Upper lobe of left lung (tissue), 6 donors: ENCODE data around the gene FOXP1. TPM values are rescaled to one million over a fixed set of nuclear protein-coding genes. Genes with fewer than 3 reads are reported as not detected.
A peak's percentile ranks its signal among the peaks of the same experiment; 100 is the strongest.
"Not testable (repeated sequence)": the region's sequence is repeated elsewhere in the genome, so short reads cannot be mapped to it uniquely, and the experiment has no call there.

Experiments used
- ATAC-seq, 2 donors: fragments of 200-7000 bp; cut with Tn5 transposase; one replicate each; pipeline ENCODE4 v1.9.1; 2022; ENCODE audit warnings: mild to moderate bottlenecking in 2 of 2, moderate library complexity in 2 of 2; ENCODE audit not compliant: low FRiP score in 2 of 2
- DNase-seq, 2 donors: peaks; one replicate each; pipeline ENCODE4 v3.0.0-alpha.2; 2019 to 2020
- H3K27ac ChIP-seq, 4 donors: fragments of 200-600 bp; sonication (generic); one replicate each; pipeline ENCODE4 v1.5.1; 2016 to 2019
- H3K27me3 ChIP-seq, 4 donors: fragments of 200-600 bp; sonication (generic); one replicate each; pipeline ENCODE4 v1.5.1; 2017 to 2019
- H3K36me3 ChIP-seq, 4 donors: fragments of 200-600 bp; sonication (generic); one replicate each; pipeline ENCODE4 v1.5.1; 2016 to 2019
- H3K4me1 ChIP-seq, 4 donors: fragments of 200-600 bp; sonication (generic); one replicate each; pipeline ENCODE4 v1.5.1; 2018 to 2019
- H3K4me3 ChIP-seq, 4 donors: fragments of 200-600 bp; sonication (generic); one replicate each; pipeline ENCODE4 v1.5.1; 2017 to 2019; ENCODE audit warnings: mild to moderate bottlenecking in 2 of 4, moderate library complexity in 1 of 4
- H3K9me3 ChIP-seq, 4 donors: fragments of 200-600 bp; sonication (generic); one replicate each; pipeline ENCODE4 v1.5.1; 2018 to 2019
- CTCF ChIP-seq, 6 experiments: fragments of 450-650 bp in 4 of 6; fragments of 200-600 bp in 2 of 6; sonication (generic) in 2 of 6; IDR thresholded peaks; one replicate each; pipeline ENCODE4 v1.5.1; 2016 to 2019; ENCODE audit warnings: antibody characterized with exemption in 6 of 6
- EP300 ChIP-seq, 4 donors: sonication (generic); formaldehyde crosslinking; IDR thresholded peaks; one replicate each; pipeline ENCODE4 v1.5.1; 2017; ENCODE audit warnings: antibody characterized with exemption in 4 of 4, control low read depth in 2 of 4
- POLR2A ChIP-seq, 4 donors: fragments of 450-650 bp; IDR thresholded peaks; one replicate each; pipeline ENCODE4 v1.5.1; 2016 to 2017; ENCODE audit warnings: antibody characterized with exemption in 4 of 4, mild to moderate bottlenecking in 2 of 4
- POLR2AphosphoS5 ChIP-seq, 2 donors: sonication (generic); formaldehyde crosslinking; IDR thresholded peaks; one replicate each; pipeline ENCODE4 v1.5.1; 2017; ENCODE audit warnings: antibody characterized with exemption in 2 of 2
- WGBS, 2 donors: methylation state at CpG; one replicate each; pipeline ENCODE4 v1.1.5; 2017 to 2018; 5-methylcytosine and 5-hydroxymethylcytosine counted together
- total RNA-seq, 6 donors: library from RNA; depleted of rRNA in 4 of 6; stranded (reverse); fragments of >200 nt in 4 of 6; gene quantifications; one replicate each; pipeline versions ENCODE4 v1.1.0 to v1.2.1, GENCODE V29; 2016 to 2021
- donor health status: DM: no; HTN: no; CAD: no; lungs with moderate emphysema.
- donor health status: DM: no; HTN: yes; CAD: no; lungs with severe emphysema.

The FOXP1 gene
- total RNA-seq, 6 donors from 2014 or later = 103 to 248 (median 134) TPM

- 83% methylated on average over 11 of the region's 11 CpGs for WGBS, 2 donors
- ATAC-seq = no peak
- no peak overlapping the region for H3K4me3 ChIP-seq
- H3K36me3 ChIP-seq = no peaks in the 10 kb centered on the region
- H3K27ac ChIP-seq = peak overlapping the region in 3 of 4 donors; percentile 9 to 83 (median 50)
- H3K9me3 ChIP-seq = no peaks in the 10 kb centered on the region
- peaks cover 44 to 71% (median 56%) of the 10 kb centered on the region in 4 donors for H3K4me1 ChIP-seq
- TF ChIP-seq POLR2AphosphoS5 (IDR thresholded peaks at IDR 0.05) (no peak), CTCF (IDR thresholded peaks at IDR 0.05) (no peak), POLR2A (IDR thresholded peaks at IDR 0.05) (no peak), EP300 (IDR thresholded peaks at IDR 0.05) (no peak)
- no peaks in the 10 kb centered on the region for H3K27me3 ChIP-seq
- DNase-seq = no peak
Observed at GRCh38 chr3:71441925-71442651, 141.4 kb downstream of the FOXP1 start.

GRCh38 chr3:71441217-71441924 is 142.2 kb downstream of the FOXP1 start:
- peaks cover 44 to 63% (median 53%) of the 10 kb centered on the region in 4 donors for H3K4me1 ChIP-seq
- TF ChIP-seq EP300 (IDR thresholded peaks at IDR 0.05) = no peak
- no peak for TF ChIP-seq CTCF (IDR thresholded peaks at IDR 0.05)
- no peak for TF ChIP-seq POLR2AphosphoS5 (IDR thresholded peaks at IDR 0.05)
- no peak for TF ChIP-seq POLR2A (IDR thresholded peaks at IDR 0.05)
- peak in 1 of 2 donors; percentile 67 for DNase-seq
- H3K4me3 ChIP-seq = no peak overlapping the region
- H3K36me3 ChIP-seq = no peaks in the 10 kb centered on the region
- no peaks in the 10 kb centered on the region for H3K27me3 ChIP-seq
- H3K9me3 ChIP-seq = no peaks in the 10 kb centered on the region
- peak overlapping the region in 2 of 4 donors; percentile 50 to 83 for H3K27ac ChIP-seq
- no peak for ATAC-seq
- WGBS, 2 donors = 52 to 61% methylated on average over 9 of the region's 9 CpGs

- no peak for DNase-seq
- H3K4me3 ChIP-seq = no peak overlapping the region
- H3K36me3 ChIP-seq = no peaks in the 10 kb centered on the region
- no peak overlapping the region for H3K27ac ChIP-seq
- no peak for TF ChIP-seq EP300 (IDR thresholded peaks at IDR 0.05)
- TF ChIP-seq POLR2A (IDR thresholded peaks at IDR 0.05) = no peak
- no peak for ATAC-seq
- 81 to 84% methylated on average over 6 of the region's 6 CpGs for WGBS, 2 donors
- peaks cover 28 to 44% (median 33%) of the 10 kb centered on the region in 4 donors for H3K4me1 ChIP-seq
- no peaks in the 10 kb centered on the region for H3K9me3 ChIP-seq
- H3K27me3 ChIP-seq = no peaks in the 10 kb centered on the region
Observed at GRCh38 chr3:71438904-71439303, 144.6 kb downstream of the FOXP1 start.

- no peaks in the 10 kb centered on the region for H3K9me3 ChIP-seq
- no peak overlapping the region for H3K4me3 ChIP-seq
- WGBS, 2 donors = 79 to 83% methylated on average over 7 of the region's 7 CpGs
- peaks cover 22 to 44% (median 28%) of the 10 kb centered on the region in 4 donors for H3K4me1 ChIP-seq
- DNase-seq (no peak), ATAC-seq (no peak)
- TF ChIP-seq POLR2A (IDR thresholded peaks at IDR 0.05) (no peak), POLR2AphosphoS5 (IDR thresholded peaks at IDR 0.05) (no peak), CTCF (IDR thresholded peaks at IDR 0.05) (no peak), EP300 (IDR thresholded peaks at IDR 0.05) (no peak)
- H3K36me3 ChIP-seq = no peaks in the 10 kb centered on the region
- H3K27me3 ChIP-seq = no peaks in the 10 kb centered on the region
- no peak overlapping the region for H3K27ac ChIP-seq
Observed at GRCh38 chr3:71438071-71438685, 145.3 kb downstream of the FOXP1 start.

GRCh38 chr3:71436337-71436736 is 147.2 kb downstream of the FOXP1 start:
- no peak overlapping the region for H3K4me3 ChIP-seq
- no peak overlapping the region for H3K27ac ChIP-seq
- no peaks in the 10 kb centered on the region for H3K36me3 ChIP-seq
- H3K27me3 ChIP-seq = no peaks in the 10 kb centered on the region
- H3K4me1 ChIP-seq = peaks cover 18 to 41% (median 25%) of the 10 kb centered on the region in 4 donors
- DNase-seq = no peak
- 93 to 97% methylated on average over 5 of the region's 5 CpGs for WGBS, 2 donors
- no peak for ATAC-seq
- no peaks in the 10 kb centered on the region for H3K9me3 ChIP-seq
- TF ChIP-seq POLR2AphosphoS5 (IDR thresholded peaks at IDR 0.05) = no peak
- TF ChIP-seq EP300 (IDR thresholded peaks at IDR 0.05) = no peak
- TF ChIP-seq CTCF (IDR thresholded peaks at IDR 0.05) = no peak
- TF ChIP-seq POLR2A (IDR thresholded peaks at IDR 0.05) = no peak

GRCh38 chr3:71435836-71436235 is 147.7 kb downstream of the FOXP1 start:
- H3K27me3 ChIP-seq, H3K27ac ChIP-seq, H3K36me3 ChIP-seq, ATAC-seq, DNase-seq, H3K9me3 ChIP-seq, H3K4me3 ChIP-seq: not testable (repeated sequence)
- peaks cover 13 to 40% (median 23%) of the 10 kb centered on the region in 4 donors for H3K4me1 ChIP-seq
- 98 to 100% methylated on average over 3 to 7 of the region's 7 CpGs for WGBS, 2 donors
